Hematopoietic multipotent progenitor cell treated with erythropoietin and hydrocortisone succinate and interleukin-3 and kit ligand, for 17 days (in vitro differentiated cells): ENCODE data around the gene ZNF223.

Experiments
- DNase-seq: peaks from one replicate; pipeline ENCODE4 v3.0.0-alpha.2; 2015; ENCODE audit warnings: low spot score

Gene ZNF223

DNA sequence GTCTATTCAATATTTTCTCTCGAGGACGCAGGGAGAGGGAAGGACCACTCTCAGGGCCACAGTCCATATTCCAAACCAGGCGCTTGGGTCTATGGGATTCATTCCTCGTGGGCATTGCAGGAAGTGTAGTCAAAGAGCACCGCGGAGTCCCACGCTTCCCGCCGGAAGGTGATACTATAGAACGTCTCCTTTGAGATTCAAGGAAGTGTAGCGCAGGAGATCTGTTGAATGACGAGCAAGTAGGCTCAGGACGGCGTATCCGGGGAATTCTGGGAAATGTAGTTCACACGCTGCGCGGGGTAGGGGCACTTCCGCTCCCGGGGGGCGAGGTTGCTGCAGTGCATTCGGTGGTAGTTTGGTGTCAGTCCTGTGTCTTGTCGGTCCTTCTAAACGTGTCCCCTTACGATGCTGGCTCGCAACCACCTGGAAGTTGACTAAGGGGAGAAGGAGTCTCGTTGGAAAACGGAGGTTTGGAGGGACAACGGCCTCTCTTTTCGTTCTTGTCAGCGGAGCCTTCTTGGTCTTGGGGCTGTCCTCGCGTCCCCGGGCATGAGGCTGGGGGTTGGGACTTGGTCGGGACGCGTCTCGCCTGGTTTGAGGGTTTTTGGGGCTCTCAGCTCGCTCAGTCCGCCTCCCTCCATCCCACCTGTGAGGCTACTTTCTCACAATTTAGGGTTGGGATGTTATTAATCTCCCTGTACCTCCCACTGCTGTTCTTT, 20.1 kb downstream of the ZNF223 start, which contains the start of gene ZNF284:
Gene ZNF284, plus strand, starts transcription at position 336 of the 719 bp plus-strand sequence. CDS start 4,231 bp downstream, outside the sequence.
- DNase-seq = peak; percentile 70

DNA sequence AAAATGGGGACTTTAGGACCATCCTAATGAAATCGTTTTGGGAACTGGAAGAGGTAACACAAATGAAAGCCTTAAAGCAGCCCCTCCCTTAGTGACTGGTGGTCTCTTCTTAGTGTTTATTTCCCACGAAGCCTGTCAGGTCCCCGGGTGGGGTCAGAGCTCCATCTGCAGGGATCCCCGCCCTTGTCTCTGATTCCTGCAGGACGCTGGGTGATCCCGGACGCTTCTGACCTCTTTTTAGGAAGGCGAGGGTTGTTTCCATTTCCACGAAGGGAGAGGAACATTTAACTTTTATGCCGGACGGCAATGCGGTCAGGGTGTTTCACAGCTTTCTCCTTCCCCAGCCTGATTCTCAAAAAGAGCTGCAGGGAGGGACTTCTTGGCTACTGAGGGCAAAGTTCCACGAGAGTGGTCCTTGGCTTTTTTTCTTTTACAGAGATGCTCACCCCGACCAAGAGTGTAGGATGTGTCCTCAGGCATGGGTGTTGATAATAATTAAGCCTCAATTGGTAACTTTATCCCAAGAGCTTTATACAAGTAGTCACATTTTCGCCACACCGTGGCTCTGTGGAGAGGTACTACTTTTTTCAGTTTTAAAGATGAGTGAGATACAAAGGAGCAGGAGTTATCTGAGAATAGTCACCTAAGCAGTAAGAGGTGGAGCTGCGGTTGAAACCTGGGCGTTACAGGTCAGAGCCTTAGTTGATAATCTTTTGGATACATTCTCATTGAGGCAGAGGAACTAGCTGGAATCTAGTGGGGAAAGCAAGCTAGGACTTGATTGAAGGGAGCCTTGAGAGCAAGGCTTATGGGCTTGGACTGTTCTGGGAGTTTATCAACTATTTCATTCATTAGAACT, 20.9 kb downstream of the ZNF223 start:
- no peak for DNase-seq

DNA sequence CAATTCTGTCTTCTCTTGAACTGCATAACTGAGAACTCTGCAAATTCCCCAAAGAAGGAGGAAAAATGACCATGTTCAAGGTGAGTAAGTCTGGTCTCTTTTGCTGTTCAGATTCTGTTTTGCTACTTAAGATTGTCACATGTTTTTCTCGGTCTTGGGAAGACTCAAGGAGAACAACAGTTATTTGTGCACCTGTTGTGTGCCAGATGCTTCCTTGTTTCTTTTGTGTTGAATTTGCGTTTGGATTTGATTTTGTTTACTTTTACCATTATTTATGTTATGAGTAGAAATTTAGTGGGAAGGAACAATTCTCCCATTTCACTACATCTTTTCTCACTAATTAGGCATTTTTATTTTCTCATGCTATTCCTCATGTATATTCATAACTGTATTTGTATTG, 24.5 kb downstream of the ZNF223 start:
- DNase-seq = no peak

DNA sequence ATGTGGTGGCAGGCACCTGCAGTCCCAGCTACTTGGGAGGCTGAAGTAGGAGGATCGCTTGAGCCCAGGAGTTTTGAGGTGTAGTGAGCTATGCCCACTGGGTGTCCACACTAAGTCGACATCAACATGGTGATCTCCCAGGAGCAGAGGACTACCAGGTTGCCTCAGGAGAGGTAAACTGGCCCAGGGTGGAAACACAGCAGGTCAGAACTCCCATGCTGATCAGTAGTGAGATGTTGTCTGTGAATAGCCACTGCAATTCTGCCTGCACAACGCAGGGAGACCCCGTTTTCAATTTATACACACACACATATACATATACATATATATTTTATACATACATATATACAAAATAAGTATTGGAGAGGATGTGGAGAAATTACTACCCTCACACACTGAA, 40.3 kb downstream of the ZNF223 start:
- DNase-seq = no peak

DNA sequence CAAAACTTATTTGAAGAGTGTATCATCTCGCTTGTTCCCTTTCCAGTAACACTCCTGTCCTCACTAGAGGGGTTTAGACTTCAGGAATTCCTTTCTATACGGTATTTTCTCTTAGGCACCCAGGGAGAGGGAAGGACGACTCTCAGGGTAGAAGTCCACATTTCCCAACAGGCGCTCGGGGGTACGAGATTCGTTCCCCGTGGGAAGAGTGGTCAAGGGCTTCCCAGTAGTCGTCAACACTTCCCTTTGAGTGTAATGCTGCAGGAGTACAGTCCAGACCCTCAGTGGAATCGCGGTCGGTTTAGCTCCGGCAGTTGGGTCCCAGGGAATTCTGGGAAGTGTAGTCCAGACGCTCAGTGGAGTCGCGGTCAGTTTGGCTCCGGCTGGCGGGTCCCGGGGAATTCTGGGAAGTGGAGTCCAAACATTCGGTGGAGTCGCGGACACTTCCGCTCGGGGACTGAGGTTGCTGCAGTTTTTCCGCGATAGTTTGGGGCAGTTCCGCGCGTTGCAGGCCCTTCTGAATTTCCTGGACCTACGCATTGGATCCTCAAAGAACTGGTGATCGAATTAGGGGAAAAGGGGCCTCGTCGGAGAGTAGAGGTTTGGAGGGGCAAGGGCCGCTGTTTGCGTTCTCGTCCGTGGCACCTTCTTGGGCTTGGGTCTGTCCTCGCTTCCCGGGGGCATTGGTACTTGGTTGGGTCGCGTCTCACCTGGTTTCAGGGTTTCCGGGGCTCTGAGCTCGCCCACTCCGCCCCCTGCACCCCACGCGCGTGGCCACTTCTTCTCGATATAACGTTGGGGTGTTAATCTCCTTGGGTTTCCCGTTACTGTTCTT, 42.3 kb downstream of the ZNF223 start, which contains the start of gene ZNF224:
Gene ZNF224, plus strand, starts transcription at position 431 of the 835 bp plus-strand sequence. CDS start 3,513 bp downstream, outside the sequence.
- peak; percentile 89 for DNase-seq

DNA sequence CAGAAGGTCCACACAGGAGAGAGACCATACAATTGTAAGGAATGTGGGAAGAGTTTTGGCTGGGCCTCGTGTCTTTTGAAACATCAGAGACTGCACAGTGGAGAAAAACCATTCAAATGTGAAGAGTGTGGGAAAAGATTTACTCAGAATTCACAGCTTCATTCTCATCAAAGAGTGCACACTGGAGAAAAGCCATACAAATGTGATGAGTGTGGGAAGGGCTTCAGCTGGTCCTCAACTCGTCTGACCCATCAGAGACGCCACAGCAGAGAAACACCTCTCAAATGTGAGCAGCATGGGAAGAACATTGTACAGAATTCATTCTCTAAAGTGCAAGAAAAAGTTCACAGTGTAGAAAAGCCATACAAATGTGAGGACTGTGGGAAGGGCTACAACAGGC, 55.9 kb downstream of the ZNF223 start:
- DNase-seq = no peak

DNA sequence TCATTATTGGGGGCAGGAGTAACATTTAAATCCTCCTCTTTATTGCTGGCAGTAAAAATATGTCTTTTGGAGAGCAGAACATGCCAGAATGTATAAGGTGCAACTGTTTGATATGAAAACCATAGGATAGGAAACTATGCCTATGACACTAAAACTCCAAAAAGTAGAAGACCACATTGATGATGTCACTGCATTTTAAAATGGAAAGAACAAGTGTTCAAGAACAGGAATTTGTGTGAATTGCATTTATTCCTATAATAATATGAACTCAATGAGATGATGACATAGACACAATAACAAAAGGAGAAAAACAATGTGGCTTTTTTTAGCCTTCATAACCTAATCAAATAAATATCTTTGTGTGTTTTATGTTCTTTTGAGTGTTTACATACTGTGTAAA, 57.6 kb downstream of the ZNF223 start:
- no peak for DNase-seq

DNA sequence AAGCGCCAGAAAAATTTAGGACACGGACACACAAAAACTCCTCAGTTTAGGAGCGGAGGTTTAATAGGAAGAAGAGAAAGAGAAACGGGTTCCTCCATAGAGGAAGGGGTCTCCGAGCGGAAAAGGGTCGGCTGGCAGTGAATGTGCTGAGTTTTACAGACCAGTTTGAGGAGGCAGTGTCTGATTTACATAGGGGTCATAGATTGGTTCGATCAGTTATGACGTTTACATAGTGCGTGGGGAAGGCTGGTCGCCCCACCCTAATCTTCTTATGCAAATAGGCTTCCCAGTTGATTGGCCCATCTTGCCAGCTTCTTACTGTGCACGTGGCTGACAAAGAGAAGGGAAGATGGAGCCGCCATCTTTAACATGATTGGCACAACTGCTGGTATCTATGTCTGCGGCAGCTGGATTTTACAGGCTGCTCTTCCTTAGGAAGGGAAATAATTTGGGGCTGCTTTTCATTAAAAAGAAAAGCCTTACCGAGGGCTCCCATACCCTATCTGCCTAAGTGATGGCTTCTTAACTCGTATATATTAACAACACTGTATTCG, 60.2 kb downstream of the ZNF223 start:
- peak; percentile 37 for DNase-seq

DNA sequence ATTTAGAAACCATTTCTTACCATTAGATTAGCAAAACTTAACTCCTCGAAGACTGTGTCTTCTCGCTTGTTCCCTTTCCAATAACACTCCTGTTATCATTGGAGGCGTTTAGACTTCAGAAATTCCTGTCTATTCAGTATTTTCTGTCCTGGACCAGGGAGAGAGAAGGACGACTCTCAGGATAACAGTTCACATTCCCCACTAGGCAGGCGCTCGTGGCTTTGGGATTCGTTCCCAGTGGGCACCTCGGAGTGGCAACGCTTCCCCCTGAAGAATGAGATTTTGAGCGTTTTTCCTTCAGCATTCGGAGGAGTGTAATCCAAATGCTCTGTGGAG, 60.9 kb downstream of the ZNF223 start:
- no peak for DNase-seq

DNA sequence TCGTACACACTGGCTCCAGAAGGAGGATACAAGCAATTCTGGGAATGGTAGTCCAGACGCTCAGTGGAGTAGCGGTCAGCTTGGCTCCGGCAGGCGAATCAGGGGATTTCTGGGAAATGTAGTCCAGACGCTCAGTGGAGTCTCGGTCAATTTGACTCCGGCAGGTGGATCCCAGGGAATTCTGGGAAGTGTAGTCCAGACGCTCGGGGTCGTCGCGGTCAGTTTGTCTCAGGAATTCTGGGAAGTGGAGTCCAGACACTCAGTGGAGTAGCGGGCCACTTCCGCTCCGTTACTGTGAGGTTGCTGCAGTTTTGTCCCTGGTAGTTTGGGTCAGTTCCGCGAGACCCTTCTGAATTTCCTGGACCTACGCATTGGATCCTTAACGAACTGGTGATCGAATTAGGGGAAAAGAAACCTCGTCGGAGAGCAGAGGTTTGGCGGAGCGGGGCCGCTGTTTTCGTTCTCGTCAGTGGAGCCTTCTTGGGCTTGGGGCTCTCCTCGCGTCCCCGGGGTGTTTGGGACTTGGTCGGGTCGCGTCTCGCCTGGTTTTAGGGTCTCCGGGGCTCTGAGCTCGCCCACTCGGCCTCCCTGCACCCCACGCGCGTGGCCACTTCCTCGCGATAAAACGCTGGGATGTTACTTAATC, 61.4 kb downstream of the ZNF223 start, which contains the start of gene ZNF225:
Gene ZNF225, plus strand, starts transcription at position 262 of the 646 bp plus-strand sequence. CDS start 2,429 bp downstream, outside the sequence.
- DNase-seq = peak; percentile 97

DNA sequence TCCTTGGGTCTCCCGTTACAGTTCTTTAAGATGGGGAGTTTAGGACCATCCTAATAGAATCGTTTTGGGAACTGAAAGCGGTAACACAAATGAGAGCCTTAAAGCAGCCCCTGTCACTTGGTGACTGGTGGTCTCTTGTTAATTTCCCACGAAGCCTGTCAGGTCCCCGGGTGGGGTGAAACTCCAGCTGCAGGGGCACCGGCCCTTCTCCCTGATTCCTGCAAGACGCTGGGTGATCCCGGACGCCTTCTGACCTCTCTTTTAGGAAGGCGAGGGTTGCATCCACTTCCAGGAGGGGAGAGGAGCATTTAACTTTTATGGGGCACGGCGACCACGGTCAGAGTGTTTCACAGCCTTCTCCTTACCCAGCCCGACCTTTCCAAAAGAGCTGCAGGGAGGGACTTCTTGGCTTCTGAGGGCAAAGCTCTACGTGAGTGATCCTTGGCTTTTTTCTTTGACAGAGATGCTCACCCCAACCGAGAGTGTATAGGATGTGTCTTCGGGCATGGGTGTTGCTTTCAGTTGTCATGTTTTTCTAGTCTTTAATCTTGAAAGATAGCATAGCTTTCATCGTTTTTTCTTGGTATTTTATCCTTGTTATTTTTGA, 62.1 kb downstream of the ZNF223 start:
- DNase-seq = peak; percentile 10
